Loucy (cell line): ENCODE measurements around the gene VHLL.

Experiments used
- CTCF ChIP-seq: fragments of 200-600 bp; sonication (generic); conservative IDR thresholded peaks from 2 replicates; pipeline ENCODE4 v1.5.1; 2014; ENCODE audit warnings: mild to moderate bottlenecking, antibody characterized with exemption, low read length
- EZH2phosphoT487 ChIP-seq: fragments of 200-600 bp; IDR thresholded peaks from 2 replicates; pipeline ENCODE4 v1.6.1; 2018; ENCODE audit warnings: antibody characterized with exemption, mild to moderate bottlenecking, moderate library complexity, borderline replicate concordance

DNA sequence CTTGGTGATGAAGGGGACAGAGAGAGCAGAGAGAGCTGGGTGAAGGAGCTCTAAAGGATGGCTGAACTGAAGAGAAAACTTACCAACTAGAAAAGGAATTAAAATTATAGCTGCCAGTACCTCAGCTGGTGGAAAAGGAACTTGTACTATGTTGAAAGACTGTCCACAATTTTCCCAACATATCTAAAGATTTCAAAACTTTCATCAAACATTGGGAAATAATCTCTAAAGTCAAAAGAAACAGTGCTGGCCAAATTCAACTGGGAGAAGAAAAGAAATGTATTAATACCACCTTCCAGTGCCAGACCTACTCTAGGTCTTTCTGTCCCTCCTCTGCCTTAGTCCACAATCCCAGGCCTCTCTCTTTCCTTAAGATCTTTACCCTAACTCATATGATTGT is 22.6 kb downstream of the VHLL start:
- TF ChIP-seq CTCF: no peak
- no peak for TF ChIP-seq EZH2phosphoT487
